ENCODE data around the gene APC.
A peak's percentile ranks its signal among the peaks of the same experiment; 100 is the strongest.
"Not testable (repeated sequence)": the region's sequence is repeated elsewhere in the genome, so short reads cannot be mapped to it uniquely, and the experiment has no call there.

APC gene

DNA sequence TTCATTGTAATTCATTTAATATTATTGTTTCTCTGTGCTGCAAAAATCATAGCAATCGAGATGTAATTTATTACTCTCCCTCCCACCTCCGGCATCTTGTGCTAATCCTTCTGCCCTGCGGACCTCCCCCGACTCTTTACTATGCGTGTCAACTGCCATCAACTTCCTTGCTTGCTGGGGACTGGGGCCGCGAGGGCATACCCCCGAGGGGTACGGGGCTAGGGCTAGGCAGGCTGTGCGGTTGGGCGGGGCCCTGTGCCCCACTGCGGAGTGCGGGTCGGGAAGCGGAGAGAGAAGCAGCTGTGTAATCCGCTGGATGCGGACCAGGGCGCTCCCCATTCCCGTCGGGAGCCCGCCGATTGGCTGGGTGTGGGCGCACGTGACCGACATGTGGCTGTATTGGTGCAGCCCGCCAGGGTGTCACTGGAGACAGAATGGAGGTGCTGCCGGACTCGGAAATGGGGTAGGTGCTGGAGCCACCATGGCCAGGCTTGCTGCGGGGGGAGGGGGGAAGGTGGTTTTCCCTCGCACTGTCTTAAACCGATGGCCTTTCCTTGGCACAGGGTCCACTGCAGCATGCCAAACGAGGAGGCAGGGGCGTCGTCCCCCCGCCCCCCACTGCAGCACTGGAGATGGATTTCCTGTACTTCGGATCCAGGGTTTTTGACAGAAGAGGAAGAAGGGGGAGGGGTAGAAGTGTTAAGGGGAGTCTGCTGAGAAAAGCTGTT lies at the start of gene APC:
TSS of gene APC (plus strand) at position 423 of the 728 bp plus-strand sequence. CDS start 17,006 bp downstream, outside the sequence.
- DNase-seq = peak; percentile 83 to 86

DNA sequence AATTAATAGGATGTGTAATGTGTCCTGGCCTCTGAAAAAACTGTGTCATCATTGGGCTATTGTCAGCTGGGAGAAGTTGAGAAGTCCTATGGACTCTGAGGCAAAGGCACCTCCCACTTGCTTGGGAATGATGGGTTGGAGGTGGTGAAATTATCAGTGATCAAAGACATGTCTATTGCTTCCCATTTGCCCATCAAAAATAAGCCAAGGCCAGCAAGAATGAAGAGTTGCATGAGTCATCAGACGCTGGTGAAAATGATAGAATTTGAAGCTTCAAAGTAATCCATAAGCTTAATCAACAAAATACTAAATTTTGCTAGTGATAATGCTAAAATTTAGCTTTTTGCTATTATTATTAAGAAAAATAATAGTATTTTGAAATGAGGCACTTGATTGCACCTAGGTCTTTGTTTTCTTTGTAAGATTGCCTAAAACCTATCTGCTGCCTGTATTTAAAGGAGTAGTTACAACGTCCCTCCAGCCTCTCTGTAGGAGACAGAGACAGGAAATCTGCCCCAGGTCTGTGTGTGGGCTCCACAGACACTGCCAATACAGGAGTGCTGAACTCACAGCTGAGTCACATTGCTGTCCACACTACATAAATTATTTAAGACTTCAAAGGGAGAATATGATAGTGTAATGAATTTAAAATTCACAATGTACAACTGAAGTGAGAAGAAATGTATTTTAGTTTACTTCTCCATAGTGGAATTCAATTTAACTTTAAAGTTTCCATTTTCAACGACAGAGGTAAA lies 48.4 kb upstream of the APC start:
- no peak for DNase-seq

GRCh38 chr5:112690605-112691338 lies 46.9 kb upstream of the APC start:
- DNase-seq = no peak

DNA sequence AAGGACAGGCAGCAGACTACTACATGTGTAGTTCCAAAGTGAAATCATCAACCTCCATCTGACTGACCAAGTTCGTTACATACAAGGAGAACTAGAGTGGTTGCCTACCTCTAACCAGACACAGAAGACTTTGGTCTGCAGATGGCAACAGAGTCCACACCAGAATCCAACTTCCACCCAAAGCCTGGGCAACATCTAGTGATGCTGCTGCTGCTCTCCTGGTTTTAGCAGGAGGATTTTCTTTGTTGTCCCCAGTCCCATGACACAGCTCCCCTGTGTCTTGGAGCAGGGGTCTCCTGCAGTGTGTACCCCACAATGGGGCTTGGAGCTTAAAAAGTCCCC lies 46.4 kb upstream of the APC start:
- DNase-seq = no peak

- DNase-seq = peak; percentile 44 to 54
Measured at GRCh38 chr5:112691758-112692157, 45.9 kb upstream of the APC start.

DNA sequence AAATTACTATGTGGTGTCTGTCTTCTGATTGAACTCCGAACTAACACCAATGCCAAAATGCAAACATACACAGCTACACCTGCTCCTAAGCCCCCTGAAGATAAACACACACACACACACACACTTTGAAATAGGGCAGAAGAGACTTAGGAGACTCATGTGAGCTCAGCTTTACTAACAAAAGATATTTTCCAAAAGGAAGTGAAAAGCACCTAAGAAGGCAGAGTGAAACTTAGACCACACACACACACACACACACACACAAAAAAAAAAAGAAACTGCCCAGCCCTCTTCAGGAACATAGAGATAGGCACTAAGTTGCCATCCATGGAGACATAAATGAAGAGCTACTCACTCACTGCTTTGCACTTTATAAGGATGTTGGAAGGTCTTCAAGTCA lies 45.2 kb upstream of the APC start:
- DNase-seq = no peak

GRCh38 chr5:112693301-112693700 lies 44.4 kb upstream of the APC start:
- DNase-seq = no peak

DNA sequence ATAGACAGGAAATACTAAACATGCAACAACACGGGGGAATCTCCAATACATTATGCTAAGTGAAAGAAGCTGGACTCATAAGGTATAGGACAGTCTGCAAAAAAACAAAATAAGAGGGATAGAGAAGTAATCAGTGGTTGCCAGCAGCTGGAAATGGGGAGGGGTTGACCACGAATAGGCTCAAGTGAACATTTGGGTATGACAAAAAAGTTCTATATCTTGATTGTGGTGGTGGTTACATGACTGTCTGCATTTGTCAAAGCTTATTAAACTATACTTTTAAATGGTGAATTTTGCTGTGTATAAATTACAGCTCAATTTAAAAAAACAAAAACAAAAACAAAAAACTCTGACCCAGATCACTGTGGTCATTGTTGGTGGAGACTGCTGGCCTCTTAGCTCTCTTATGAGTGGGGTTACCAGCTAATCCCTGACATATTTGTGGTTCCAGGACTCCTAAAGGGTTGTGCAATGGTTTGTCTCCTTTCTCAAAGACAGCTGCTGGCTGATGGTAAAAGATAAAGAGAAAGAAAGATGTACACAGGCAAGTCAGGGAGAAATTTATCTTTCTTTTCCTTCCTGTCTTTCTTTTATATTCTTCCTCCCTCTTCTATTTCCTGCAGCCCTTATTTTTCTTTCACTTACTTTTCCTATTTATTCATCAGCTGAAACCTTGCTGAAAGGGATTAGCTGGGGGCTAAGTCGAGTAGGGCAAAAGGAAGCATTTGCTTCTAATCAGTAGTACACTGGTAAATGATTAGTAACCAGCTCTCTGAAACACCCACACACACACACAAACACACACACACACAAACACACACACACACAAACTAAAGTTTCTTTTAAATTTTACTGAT lies 42.6 kb upstream of the APC start:
- DNase-seq = peak in 1 of 2 experiments; percentile 11

- no peak for DNase-seq
Measured at GRCh38 chr5:112696786-112697185, 40.9 kb upstream of the APC start.

- no peak for DNase-seq
Measured at GRCh38 chr5:112697322-112697721, 40.4 kb upstream of the APC start.

DNA sequence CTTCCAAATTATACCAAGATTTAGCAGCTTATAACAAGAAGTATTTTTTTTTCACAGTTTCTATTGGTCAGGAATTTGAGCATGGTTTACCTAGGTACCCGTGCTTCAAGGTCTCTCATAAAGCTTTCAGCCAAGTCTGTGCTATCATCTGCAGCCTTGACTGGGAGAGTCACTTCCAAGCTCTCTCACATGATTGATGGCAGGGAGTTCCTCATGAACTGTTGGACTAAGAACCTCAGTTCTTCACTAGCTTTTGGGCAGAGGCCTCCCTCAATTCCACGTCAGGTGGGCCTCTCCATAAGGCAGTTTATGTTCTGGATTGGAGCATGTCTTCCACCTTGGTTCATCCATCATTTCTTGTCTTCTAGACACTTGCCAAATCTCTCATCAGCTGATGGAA lies 39.9 kb upstream of the APC start:
- DNase-seq = no peak

DNA sequence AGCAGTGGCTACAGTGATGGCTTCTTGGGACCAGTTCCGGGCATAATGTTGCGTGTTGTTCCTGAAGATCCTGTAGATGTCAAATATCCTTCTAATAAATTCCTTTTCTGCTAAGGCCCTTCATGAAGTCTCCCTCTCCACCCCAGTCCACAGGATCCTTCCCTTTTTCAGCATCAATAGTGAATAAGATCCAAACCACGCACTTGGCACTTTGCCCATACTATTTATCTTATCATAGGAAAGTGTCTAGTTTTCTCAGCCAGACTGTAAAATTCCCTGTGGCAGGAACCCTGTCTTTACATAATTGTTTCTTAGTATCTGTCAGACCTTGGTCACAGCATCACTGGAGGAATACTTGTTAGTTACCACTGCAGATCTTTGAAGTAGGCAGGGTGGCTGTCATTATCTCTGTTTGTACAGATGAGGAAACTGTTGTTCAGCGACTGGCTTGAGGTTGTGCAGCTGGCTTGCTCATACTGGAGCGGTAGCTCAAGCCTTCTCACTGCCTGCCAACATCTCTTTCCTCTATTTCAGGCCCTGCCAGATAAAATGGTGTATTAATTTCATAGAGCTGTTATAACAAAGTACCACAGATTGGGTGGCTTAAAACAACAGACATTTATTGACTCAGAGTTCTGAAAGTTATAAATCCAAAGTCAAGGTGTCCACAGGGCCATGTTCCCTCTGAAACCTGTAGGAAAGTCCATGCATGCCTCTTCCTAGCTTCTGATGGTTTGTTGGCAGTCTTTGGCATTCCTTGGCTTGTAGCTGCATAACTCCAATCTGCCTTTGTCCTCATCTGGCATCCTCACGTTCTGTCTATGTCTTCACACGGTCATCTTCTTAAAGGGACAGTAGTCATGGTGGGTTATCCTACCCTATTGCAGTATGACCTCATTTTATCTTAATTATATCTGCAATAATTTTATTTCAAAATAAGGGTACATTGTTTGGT lies 33.5 kb upstream of the APC start:
- DNase-seq = no peak

DNA sequence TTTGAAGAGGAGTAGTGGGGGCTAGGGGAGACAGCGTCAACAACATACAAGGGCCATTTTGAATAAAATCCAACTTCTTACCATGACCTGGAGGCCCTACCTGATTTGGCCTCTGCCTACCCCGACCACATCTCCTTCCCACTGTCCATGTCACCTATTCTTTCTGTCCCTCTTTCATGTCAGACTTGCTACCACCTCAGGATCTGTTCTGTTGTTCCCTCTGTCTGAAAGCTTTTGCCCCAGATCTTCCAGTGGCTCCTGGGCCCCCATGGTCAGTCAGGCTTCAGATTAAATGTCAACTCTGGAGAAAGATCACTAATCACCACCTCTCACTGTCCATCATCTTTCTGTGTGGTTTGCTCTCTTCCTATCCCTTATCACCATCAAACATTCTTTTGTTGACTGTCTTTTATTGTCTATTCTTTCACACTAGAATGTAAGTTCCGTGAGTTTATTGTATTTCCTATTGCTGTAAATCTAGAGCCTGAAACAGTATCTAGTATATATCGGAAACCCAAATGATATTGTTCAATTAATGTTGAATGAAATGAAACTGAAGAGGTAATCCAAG lies 31.2 kb upstream of the APC start:
- DNase-seq = no peak

DNA sequence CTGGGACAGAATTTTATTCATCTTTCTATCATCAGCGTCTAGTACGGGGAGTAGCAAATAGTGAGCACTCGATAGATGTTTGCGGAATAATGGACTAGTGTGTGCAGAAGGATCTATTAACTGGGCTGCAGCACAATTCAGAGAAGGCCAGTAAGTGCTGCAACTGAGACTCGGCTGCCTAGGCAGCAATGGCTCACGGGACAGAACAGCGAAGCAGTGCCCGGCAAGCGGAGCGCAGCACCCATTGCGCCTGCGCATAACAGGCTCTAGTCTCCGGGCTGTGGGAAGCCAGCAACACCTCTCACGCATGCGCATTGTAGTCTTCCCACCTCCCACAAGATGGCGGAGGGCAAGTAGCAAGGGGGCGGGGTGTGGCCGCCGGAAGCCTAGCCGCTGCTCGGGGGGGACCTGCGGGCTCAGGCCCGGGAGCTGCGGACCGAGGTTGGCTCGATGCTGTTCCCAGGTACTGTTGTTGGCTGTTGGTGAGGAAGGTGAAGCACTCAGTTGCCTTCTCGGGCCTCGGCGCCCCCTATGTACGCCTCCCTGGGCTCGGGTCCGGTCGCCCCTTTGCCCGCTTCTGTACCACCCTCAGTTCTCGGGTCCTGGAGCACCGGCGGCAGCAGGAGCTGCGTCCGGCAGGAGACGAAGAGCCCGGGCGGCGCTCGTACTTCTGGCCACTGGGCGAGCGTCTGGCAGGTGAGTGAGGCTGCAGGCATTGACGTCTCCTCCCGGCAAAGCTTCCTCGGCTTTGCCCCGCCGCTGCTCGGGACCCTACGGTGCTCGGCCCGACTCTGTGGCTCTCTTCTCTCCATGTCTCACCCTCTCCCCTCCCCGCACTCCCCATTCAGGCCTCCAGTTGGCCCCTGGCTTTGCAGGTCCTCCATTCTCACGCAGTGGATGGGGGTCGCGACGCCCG lies 30.2 kb upstream of the APC start:
- peak; percentile 97 for DNase-seq

DNA sequence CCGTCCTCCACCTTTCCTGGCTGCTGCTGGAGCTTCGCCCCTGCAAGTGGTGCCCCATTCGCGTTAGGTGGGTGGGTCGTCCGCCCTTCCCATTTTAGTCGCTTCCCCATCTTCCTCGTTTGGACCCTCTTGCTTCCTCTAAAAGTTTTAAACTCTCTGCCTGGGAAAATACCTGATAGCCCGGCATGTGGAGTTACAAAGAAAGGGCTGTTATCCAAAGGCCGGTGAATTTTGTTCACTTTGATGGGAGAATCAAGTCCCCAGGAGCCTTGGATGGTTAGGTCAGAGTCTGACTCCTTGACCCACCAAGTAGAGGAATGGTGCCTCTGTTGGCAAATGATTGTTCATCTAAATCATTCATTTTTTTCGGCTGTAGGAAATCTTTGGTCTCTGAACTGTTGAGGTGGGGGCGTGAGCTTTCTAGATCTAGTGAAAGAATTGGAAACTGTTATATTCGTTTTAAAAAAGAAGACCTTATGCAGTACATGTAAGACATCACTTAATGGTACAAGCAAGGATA lies 29.5 kb upstream of the APC start:
- DNase-seq = no peak

DNA sequence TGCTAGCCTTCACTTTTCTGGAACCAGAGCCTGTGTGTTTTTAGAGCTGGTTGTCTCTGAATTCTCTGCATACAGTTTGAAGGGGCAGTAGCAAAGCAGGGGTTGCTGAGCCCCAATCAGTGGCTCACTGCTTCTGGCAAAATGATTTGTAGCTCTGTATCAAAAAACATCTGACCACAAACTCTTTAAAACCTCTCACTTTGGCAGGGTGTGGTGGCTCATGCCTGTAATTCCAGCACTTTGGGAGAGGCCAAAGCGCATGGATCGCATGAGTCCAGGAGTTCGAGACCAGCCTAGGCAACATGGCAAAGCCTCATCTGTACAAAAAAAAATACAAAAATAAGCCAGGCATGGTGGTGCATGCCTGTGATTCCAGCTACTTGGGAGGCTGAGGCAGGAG lies 28.3 kb upstream of the APC start:
- DNase-seq = no peak

DNA sequence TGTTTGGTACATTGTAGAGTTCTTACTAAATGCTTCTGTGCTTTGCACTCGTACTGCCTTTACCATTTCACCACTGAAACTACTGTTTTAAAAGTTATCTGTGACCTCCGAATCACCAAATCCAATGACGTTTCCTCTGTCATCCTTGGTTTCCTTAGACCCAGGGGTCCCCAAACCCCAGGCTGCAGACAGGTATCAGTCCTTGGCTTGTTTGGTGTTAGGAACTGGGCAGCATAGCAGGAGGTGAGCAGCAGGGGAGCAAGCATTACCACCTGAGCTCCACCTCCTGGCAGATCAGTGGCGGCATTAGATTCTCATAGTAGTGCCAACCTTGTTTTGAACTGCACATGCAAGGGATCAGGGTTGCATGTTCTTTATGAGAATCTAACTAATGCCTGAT lies 26.8 kb upstream of the APC start:
- DNase-seq = no peak

GRCh38 chr5:112711436-112711835 lies 26.2 kb upstream of the APC start:
- DNase-seq = peak; percentile 12 to 39

- DNase-seq = no peak
Measured at GRCh38 chr5:112713206-112713605, 24.5 kb upstream of the APC start.

DNA sequence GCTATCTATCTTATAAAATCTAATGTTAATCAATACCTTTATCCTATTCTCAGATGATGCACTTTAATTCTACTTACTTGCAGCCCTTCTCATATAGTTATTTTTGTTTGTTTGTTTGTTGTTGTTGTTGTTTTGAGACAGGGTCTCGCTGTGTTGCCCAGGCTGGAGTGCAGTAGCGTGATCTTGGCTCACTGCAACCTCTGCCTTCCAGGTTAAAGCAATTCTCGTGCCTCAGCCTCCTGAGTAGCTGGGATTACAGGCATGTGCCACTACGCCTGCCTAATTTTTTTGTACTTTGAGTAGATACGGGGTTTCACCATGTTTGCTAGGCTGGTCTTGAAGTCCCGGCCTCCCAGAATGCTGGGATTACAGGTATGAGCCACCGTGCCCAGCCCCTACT lies 20.8 kb upstream of the APC start:
- DNase-seq = not testable (repeated sequence)
